Vagina (tissue), 2 donors: ENCODE results near the gene RHEB.

Source experiments
- POLR2AphosphoS5 ChIP-seq, 2 donors: sonication (generic); formaldehyde crosslinking; IDR thresholded peaks; one replicate each; pipeline ENCODE4 v1.9.0; 2017; ENCODE audit warnings: antibody characterized with exemption in 2 of 2, mild to moderate bottlenecking in 2 of 2, low read depth in 1 of 2; ENCODE audit not compliant: insufficient read depth in 1 of 2
- TF ChIP-seq, protein P1 (sequence below), 3 experiments: fragments of 450-650 bp in 2 of 3; fragments of 200-600 bp in 1 of 3; sonication (generic) in 1 of 3; IDR thresholded peaks; one replicate each; pipeline ENCODE4 v1.5.1; 2017 to 2019; ENCODE audit warnings: antibody characterized with exemption in 3 of 3, mild to moderate bottlenecking in 2 of 3, moderate library complexity in 2 of 3

DNA sequence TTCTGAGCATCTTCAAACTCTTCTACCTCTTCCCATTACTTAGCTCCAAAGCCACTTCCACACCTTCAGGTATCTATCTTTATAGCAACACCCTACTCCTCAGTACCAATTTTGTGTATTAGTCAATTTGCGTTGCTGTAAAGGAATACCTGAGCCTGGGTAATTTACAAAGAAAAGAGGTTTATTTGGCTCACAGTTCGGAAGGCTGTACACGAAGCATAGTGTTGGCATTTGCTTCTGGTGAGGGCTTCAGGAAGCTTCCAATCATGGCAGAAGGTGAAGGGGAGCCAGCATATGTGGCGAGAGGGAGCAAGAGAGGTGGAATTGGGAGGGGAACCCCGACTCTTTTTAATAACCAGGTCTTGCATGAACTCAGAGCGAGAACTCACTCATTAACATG lies 62.2 kb downstream of the RHEB start:
- TF ChIP-seq, protein P1, sequence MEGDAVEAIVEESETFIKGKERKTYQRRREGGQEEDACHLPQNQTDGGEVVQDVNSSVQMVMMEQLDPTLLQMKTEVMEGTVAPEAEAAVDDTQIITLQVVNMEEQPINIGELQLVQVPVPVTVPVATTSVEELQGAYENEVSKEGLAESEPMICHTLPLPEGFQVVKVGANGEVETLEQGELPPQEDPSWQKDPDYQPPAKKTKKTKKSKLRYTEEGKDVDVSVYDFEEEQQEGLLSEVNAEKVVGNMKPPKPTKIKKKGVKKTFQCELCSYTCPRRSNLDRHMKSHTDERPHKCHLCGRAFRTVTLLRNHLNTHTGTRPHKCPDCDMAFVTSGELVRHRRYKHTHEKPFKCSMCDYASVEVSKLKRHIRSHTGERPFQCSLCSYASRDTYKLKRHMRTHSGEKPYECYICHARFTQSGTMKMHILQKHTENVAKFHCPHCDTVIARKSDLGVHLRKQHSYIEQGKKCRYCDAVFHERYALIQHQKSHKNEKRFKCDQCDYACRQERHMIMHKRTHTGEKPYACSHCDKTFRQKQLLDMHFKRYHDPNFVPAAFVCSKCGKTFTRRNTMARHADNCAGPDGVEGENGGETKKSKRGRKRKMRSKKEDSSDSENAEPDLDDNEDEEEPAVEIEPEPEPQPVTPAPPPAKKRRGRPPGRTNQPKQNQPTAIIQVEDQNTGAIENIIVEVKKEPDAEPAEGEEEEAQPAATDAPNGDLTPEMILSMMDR (IDR thresholded peaks at IDR 0.05), result no peak
- no peak for TF ChIP-seq POLR2AphosphoS5 (IDR thresholded peaks at IDR 0.05; ENCODE audit: insufficient read depth in 1 of 2, low read depth in 1 of 2)
